ENCODE results near the gene TMTC1. TPM values are rescaled to one million over a fixed set of nuclear protein-coding genes. Genes with fewer than 3 reads are reported as not detected.

Gene TMTC1
- total and polyA plus RNA-seq, 2 of the 8 experiments (the other 6 are each of a cell fraction or from before 2014, with no cell fraction given), result 15.4 to 20.8 TPM

DNA sequence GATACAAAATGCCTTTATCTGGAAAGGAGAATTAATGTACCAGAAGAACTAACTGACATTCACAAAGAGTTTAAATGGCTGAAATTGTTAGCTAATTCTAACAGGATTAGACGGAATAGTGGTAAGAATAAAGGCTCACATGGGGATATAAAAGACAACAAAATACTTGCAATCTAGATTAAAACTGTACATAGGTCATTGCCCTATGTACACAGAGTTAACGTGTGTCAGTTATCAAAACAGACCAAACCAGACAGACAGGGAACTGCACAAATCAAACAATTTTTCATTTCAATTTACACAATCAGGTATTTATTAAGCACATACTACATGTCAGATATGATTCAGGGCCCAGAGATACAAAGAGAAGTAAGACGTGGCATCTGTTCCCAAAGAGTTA is 12.6 kb downstream of the TMTC1 start (continued):
- TF ChIP-seq, protein P1, sequence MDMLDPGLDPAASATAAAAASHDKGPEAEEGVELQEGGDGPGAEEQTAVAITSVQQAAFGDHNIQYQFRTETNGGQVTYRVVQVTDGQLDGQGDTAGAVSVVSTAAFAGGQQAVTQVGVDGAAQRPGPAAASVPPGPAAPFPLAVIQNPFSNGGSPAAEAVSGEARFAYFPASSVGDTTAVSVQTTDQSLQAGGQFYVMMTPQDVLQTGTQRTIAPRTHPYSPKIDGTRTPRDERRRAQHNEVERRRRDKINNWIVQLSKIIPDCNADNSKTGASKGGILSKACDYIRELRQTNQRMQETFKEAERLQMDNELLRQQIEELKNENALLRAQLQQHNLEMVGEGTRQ (IDR thresholded peaks at IDR 0.05; ENCODE audit: low read length), result no peak
- TF ChIP-seq RBBP5 (IDR thresholded peaks at IDR 0.05; ENCODE audit: borderline replicate concordance, low read depth, low read length), result no peak
- no peak for TF ChIP-seq SAP30 (IDR thresholded peaks at IDR 0.05; ENCODE audit: insufficient read depth, insufficient replicate concordance, low read length)
